K562 (cell line): Measurements from ENCODE around the gene ZNF598. TPM values are rescaled to one million over a fixed set of nuclear protein-coding genes. Genes with fewer than 3 reads are reported as not detected.

Source experiments
- CBX8 ChIP-seq: fragments of 200-600 bp; sonication (generic); IDR thresholded peaks from 2 replicates; pipeline ENCODE4 v1.6.1; 2012; ENCODE audit warnings: borderline replicate concordance, mixed run types, low read depth, mild to moderate bottlenecking, moderate library complexity, mixed read lengths, low read length, control low read depth, inconsistent platforms; ENCODE audit not compliant: poor library complexity, severe bottlenecking; ENCODE audit errors: extremely low read depth
- CREB1 ChIP-seq, 2 experiments: sonication (generic) in 1 of 2; formaldehyde crosslinking in 1 of 2; IDR thresholded peaks; 2 replicates each; pipeline versions ENCODE4 v1.6.1 to v1.8.0; 2012 to 2022; ENCODE audit warnings: inconsistent platforms in 1 of 2, mild to moderate bottlenecking in 1 of 2, missing genetic modification reagents in 1 of 2, moderate library complexity in 1 of 2
- GTF2A2 ChIP-seq: IDR thresholded peaks from 2 replicates; pipeline ENCODE4 v1.6.1; 2016; ENCODE audit warnings: mild to moderate bottlenecking, missing genetic modification characterization, missing compliant biosample characterization
- MTA1 ChIP-seq: fragments of 450-650 bp; IDR thresholded peaks from 2 replicates; pipeline ENCODE4 v1.6.1; 2017; ENCODE audit warnings: borderline replicate concordance
- POLR2AphosphoS2 ChIP-seq: IDR thresholded peaks from 2 replicates; pipeline ENCODE4 v1.6.1; 2012; ENCODE audit warnings: low read length, improper control_type of control experiment
- POU5F1 ChIP-seq: fragments of 150-350 bp; IDR thresholded peaks from 2 replicates; pipeline ENCODE4 v1.6.1; 2014; ENCODE audit warnings: borderline replicate concordance, low read length, low read depth, mild to moderate bottlenecking; ENCODE audit not compliant: partially characterized antibody
- SPI1 ChIP-seq: IDR thresholded peaks from 2 replicates; pipeline ENCODE4 v1.6.1; 2011; ENCODE audit warnings: low read depth, low read length, control low read depth, borderline replicate concordance
- TAF15 ChIP-seq: fragments of 200-400 bp; formaldehyde crosslinking; IDR thresholded peaks from 2 replicates; pipeline ENCODE4 v1.6.1; 2017; ENCODE audit warnings: mild to moderate bottlenecking, low read depth, low read length, moderate library complexity
- ZNF184 ChIP-seq: sonication (generic); formaldehyde crosslinking; IDR thresholded peaks from 2 replicates; pipeline ENCODE4 v1.5.0; 2020; ENCODE audit warnings: missing genetic modification reagents
- ZNF3 ChIP-seq: fragments of 250-450 bp; sonication (Bioruptor Pico); IDR thresholded peaks from 2 replicates; pipeline ENCODE4 v1.5.0; 2021; ENCODE audit warnings: mild to moderate bottlenecking, moderate library complexity
- ZNF354B ChIP-seq: fragments of 250-450 bp; sonication (Bioruptor Pico); IDR thresholded peaks from 2 replicates; pipeline ENCODE4 v1.4.0; 2020
- ZNF445 ChIP-seq: fragments of 250-450 bp; sonication (Bioruptor Pico); IDR thresholded peaks from 2 replicates; pipeline ENCODE4 v1.4.0; 2020; ENCODE audit warnings: low read depth, mild to moderate bottlenecking, moderate library complexity
- ZNF707 ChIP-seq: fragments of 250-450 bp; sonication (Bioruptor Pico); conservative IDR thresholded peaks from 2 replicates; pipeline ENCODE4 v1.8.0; 2022; ENCODE audit warnings: inconsistent platforms, mild to moderate bottlenecking, moderate library complexity
- ZNF785 ChIP-seq: fragments of 250-450 bp; sonication (Bioruptor Pico); IDR thresholded peaks from 2 replicates; pipeline ENCODE4 v1.4.0; 2020; ENCODE audit warnings: mild to moderate bottlenecking
- polyA plus RNA-seq, 8 experiments: library from polyadenylated mRNA; depleted of rRNA in 4 of 8; stranded (reverse) in 5 of 8; unstranded in 3 of 8; fragments of >200 nt; fragmentation: Nextera tagmentation in 2 of 8; fragmentation: Illumina TruSeq in 1 of 8; extraction: Ambion mirVana in 2 of 8; extraction: Trizol in 1 of 8; gene quantifications; 2 replicates each; pipeline versions ENCODE4 v1.2.1 to v1.2.3, GENCODE V29; 2011 to 2014; ENCODE audit warnings: inconsistent platforms in 1 of 8, missing spikeins in 1 of 8
- total RNA-seq, 7 experiments: library from RNA; depleted of rRNA in 6 of 7; stranded (reverse); fragments of >200 nt in 6 of 7; fragmentation: Illumina TruSeq in 2 of 7; extraction: Trizol in 2 of 7; gene quantifications; 2 replicates each; pipeline versions ENCODE4 v1.2.1 to v1.2.3, GENCODE V29; 2011 to 2021; ENCODE audit warnings: low replicate concordance in 1 of 7
- TF ChIP-seq, protein P1 (sequence below), 2 experiments: fragments of 450-650 bp; IDR thresholded peaks; 2 replicates each; pipeline ENCODE4 v1.6.1; 2016
- TF ChIP-seq, protein P2 (sequence below): fragments of 450-650 bp; IDR thresholded peaks from 2 replicates; pipeline ENCODE4 v1.6.1; 2016
- TF ChIP-seq, protein P3 (sequence below), 2 experiments: IDR thresholded peaks; 2 replicates each; pipeline ENCODE4 v1.6.1; 2011; ENCODE audit warnings: borderline replicate concordance in 1 of 2, control low read depth in 1 of 2, low read depth in 1 of 2, low read length in 1 of 2, mild to moderate bottlenecking in 1 of 2, mixed read lengths in 1 of 2, moderate library complexity in 1 of 2; ENCODE audit not compliant: insufficient read depth in 1 of 2, insufficient read length in 1 of 2, poor library complexity in 1 of 2, severe bottlenecking in 1 of 2; ENCODE audit errors: extremely low read depth in 1 of 2
- TF ChIP-seq, protein P4 (sequence below): sonication (generic); formaldehyde crosslinking; IDR thresholded peaks from 2 replicates; pipeline ENCODE4 v1.8.0; 2023; ENCODE audit warnings: mild to moderate bottlenecking, missing genetic modification reagents
- TF ChIP-seq, protein P5 (sequence below): sonication (generic); formaldehyde crosslinking; IDR thresholded peaks from 2 replicates; pipeline ENCODE4 v1.9.0; 2022; ENCODE audit warnings: mild to moderate bottlenecking, missing genetic modification reagents

ZNF598 gene
- total and polyA plus RNA-seq, 9 of the 15 experiments (the other 6 are each of a cell fraction or from before 2014, with no cell fraction given) = 0.11 to 115 (median 29.6) TPM

DNA sequence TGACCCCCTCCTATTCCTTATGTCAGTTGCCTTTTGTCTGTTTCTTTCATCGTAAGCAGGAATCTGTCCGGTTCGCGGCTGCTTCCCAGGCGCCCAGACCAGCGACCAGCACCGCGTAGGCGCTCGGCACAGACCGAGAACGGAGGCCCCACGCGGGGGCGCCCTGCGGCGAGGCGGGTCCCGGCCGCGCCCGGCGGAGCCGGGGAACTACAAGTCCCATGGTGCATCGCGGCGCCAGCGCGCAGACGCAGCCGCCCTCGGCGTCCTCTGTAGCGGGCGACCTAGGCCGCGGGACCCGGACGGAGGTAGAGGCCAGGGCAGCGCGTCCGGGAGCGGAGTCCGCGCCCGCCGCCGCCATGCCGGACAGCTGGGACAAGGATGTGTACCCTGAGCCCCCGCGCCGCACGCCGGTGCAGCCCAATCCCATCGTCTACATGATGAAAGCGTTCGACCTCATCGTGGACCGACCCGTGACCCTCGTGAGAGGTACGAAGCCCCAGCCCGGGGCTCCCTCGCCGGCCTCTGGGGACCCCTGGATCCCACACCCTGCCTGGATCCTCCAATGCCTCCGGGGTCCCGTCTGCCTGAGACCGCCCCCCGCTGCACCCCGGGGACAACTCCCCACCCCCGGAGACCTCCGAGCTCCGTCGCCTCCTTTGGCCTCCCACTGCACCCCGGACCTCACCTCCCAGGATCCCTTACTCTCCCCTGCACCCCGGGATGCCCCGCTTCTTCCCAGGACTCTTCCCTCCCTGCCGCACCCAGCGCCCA is 50.2 kb downstream of the ZNF598 start, which contains the start of gene NDUFB10 (continued):
- TF ChIP-seq ZNF785 (CRISPR knock-in tag) (no peak), ZNF354B (no peak), ZNF184 (CRISPR knock-in tag) (no peak), POU5F1 (peak; percentile 77), CBX8 (no peak), TAF15 (no peak), MTA1 (no peak), SPI1 (no peak), ZNF707 (CRISPR knock-in tag) (no peak), ZNF445 (CRISPR knock-in tag) (no peak), POLR2AphosphoS2 (no peak), CREB1 (IDR thresholded peaks at IDR 0.05) (peak; percentile 52), CREB1 (CRISPR knock-in tag; IDR thresholded peaks at IDR 0.05) (peak; percentile 86), GTF2A2 (tag) (no peak), ZNF3 (no peak)
- TF ChIP-seq, protein P1, sequence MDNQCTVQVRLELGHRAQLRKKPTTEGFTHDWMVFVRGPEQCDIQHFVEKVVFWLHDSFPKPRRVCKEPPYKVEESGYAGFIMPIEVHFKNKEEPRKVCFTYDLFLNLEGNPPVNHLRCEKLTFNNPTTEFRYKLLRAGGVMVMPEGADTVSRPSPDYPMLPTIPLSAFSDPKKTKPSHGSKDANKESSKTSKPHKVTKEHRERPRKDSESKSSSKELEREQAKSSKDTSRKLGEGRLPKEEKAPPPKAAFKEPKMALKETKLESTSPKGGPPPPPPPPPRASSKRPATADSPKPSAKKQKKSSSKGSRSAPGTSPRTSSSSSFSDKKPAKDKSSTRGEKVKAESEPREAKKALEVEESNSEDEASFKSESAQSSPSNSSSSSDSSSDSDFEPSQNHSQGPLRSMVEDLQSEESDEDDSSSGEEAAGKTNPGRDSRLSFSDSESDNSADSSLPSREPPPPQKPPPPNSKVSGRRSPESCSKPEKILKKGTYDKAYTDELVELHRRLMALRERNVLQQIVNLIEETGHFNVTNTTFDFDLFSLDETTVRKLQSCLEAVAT (IDR thresholded peaks at IDR 0.05) = no peak; a peak in 1 of 4 replicates
- TF ChIP-seq, protein P2, sequence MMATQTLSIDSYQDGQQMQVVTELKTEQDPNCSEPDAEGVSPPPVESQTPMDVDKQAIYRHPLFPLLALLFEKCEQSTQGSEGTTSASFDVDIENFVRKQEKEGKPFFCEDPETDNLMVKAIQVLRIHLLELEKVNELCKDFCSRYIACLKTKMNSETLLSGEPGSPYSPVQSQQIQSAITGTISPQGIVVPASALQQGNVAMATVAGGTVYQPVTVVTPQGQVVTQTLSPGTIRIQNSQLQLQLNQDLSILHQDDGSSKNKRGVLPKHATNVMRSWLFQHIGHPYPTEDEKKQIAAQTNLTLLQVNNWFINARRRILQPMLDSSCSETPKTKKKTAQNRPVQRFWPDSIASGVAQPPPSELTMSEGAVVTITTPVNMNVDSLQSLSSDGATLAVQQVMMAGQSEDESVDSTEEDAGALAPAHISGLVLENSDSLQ = no peak
- TF ChIP-seq, protein P3, sequence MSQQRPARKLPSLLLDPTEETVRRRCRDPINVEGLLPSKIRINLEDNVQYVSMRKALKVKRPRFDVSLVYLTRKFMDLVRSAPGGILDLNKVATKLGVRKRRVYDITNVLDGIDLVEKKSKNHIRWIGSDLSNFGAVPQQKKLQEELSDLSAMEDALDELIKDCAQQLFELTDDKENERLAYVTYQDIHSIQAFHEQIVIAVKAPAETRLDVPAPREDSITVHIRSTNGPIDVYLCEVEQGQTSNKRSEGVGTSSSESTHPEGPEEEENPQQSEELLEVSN (IDR thresholded peaks at IDR 0.05; ENCODE audit: borderline replicate concordance in 1 of 2, extremely low read depth in 1 of 2, insufficient read depth in 1 of 2, insufficient read length in 1 of 2, low read depth in 1 of 2, low read length in 1 of 2, poor library complexity in 1 of 2, severe bottlenecking in 1 of 2) = peak; percentile 37 to 45
- TF ChIP-seq, protein P4, sequence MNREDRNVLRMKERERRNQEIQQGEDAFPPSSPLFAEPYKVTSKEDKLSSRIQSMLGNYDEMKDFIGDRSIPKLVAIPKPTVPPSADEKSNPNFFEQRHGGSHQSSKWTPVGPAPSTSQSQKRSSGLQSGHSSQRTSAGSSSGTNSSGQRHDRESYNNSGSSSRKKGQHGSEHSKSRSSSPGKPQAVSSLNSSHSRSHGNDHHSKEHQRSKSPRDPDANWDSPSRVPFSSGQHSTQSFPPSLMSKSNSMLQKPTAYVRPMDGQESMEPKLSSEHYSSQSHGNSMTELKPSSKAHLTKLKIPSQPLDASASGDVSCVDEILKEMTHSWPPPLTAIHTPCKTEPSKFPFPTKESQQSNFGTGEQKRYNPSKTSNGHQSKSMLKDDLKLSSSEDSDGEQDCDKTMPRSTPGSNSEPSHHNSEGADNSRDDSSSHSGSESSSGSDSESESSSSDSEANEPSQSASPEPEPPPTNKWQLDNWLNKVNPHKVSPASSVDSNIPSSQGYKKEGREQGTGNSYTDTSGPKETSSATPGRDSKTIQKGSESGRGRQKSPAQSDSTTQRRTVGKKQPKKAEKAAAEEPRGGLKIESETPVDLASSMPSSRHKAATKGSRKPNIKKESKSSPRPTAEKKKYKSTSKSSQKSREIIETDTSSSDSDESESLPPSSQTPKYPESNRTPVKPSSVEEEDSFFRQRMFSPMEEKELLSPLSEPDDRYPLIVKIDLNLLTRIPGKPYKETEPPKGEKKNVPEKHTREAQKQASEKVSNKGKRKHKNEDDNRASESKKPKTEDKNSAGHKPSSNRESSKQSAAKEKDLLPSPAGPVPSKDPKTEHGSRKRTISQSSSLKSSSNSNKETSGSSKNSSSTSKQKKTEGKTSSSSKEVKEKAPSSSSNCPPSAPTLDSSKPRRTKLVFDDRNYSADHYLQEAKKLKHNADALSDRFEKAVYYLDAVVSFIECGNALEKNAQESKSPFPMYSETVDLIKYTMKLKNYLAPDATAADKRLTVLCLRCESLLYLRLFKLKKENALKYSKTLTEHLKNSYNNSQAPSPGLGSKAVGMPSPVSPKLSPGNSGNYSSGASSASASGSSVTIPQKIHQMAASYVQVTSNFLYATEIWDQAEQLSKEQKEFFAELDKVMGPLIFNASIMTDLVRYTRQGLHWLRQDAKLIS (CRISPR knock-in tag) = peak; percentile 62; the same call in 1 of the 2 replicates
- TF ChIP-seq, protein P5, sequence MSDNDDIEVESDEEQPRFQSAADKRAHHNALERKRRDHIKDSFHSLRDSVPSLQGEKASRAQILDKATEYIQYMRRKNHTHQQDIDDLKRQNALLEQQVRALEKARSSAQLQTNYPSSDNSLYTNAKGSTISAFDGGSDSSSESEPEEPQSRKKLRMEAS (CRISPR knock-in tag) = peak; percentile 75
